H9 (cell line): ENCODE measurements around the gene GLYATL3. TPM values are rescaled to one million over a fixed set of nuclear protein-coding genes. Genes with fewer than 3 reads are reported as not detected.

Experiments
- DNase-seq: peaks from one replicate; pipeline ENCODE4 v3.0.0-alpha.2; 2017
- H2AFZ ChIP-seq: one replicate; pipeline ENCODE4 v1.6.1; 2013; ENCODE audit warnings: mild to moderate bottlenecking, low read length, control low read depth, moderate library complexity
- H2AK5ac ChIP-seq: 2 replicates; pipeline ENCODE4 v1.6.1; 2013; ENCODE audit warnings: low read length, control low read depth, mixed read lengths; ENCODE audit not compliant: insufficient read length
- H2BK120ac ChIP-seq: one replicate; pipeline ENCODE4 v1.6.1; 2013; ENCODE audit warnings: low read depth, mild to moderate bottlenecking, low read length, control low read depth, inconsistent platforms; ENCODE audit not compliant: poor library complexity, severe bottlenecking
- H2BK12ac ChIP-seq: 2 replicates; pipeline ENCODE4 v1.6.1; 2013; ENCODE audit warnings: low read length, control low read depth, mixed read lengths, low read depth; ENCODE audit not compliant: insufficient read length
- H2BK15ac ChIP-seq: 2 replicates; pipeline ENCODE4 v1.6.1; 2013; ENCODE audit warnings: low read depth, low read length, control low read depth
- H2BK20ac ChIP-seq: one replicate; pipeline ENCODE4 v1.6.1; 2013; ENCODE audit warnings: low read depth, mild to moderate bottlenecking, low read length, control low read depth, inconsistent platforms; ENCODE audit not compliant: poor library complexity, severe bottlenecking
- H2BK5ac ChIP-seq: 2 replicates; pipeline ENCODE4 v1.6.1; 2013; ENCODE audit warnings: low read length, control low read depth, mixed read lengths; ENCODE audit not compliant: insufficient read length
- H3K14ac ChIP-seq: 2 replicates; pipeline ENCODE4 v1.6.1; 2013; ENCODE audit warnings: low read length, control low read depth; ENCODE audit not compliant: insufficient read depth
- H3K18ac ChIP-seq: 2 replicates; pipeline ENCODE4 v1.6.1; 2013; ENCODE audit warnings: low read depth, mild to moderate bottlenecking, mixed read lengths, low read length, control low read depth; ENCODE audit not compliant: insufficient read length
- H3K23ac ChIP-seq: 2 replicates; pipeline ENCODE4 v1.6.1; 2013; ENCODE audit warnings: low read length, control low read depth, mixed read lengths, low read depth; ENCODE audit not compliant: insufficient read length
- H3K23me2 ChIP-seq: 2 replicates; pipeline ENCODE4 v1.6.1; 2013; ENCODE audit warnings: low read depth, mild to moderate bottlenecking, mixed read lengths, low read length, control low read depth; ENCODE audit not compliant: insufficient read length, poor library complexity, severe bottlenecking
- H3K27ac ChIP-seq: 2 replicates; pipeline ENCODE4 v1.5.1; 2013; ENCODE audit warnings: low read length, control low read depth, mixed read lengths, low read depth; ENCODE audit not compliant: insufficient read length
- H3K27me3 ChIP-seq: 2 replicates; pipeline ENCODE4 v1.6.1; 2013; ENCODE audit warnings: low read length, control low read depth, inconsistent platforms; ENCODE audit not compliant: insufficient read depth
- H3K4ac ChIP-seq: 2 replicates; pipeline ENCODE4 v1.6.1; 2013; ENCODE audit warnings: low read depth, mild to moderate bottlenecking, control low read depth, inconsistent platforms, low read length, moderate library complexity
- H3K4me1 ChIP-seq: 2 replicates; pipeline ENCODE4 v1.6.1; 2013; ENCODE audit warnings: low read length, control low read depth, inconsistent platforms; ENCODE audit not compliant: insufficient read depth
- H3K4me2 ChIP-seq: 2 replicates; pipeline ENCODE4 v1.6.1; 2013; ENCODE audit warnings: low read length, control low read depth, mixed read lengths; ENCODE audit not compliant: insufficient read length, insufficient read depth
- H3K56ac ChIP-seq: 2 replicates; pipeline ENCODE4 v1.6.1; 2013; ENCODE audit warnings: low read depth, mild to moderate bottlenecking, mixed read lengths, low read length, control low read depth; ENCODE audit not compliant: insufficient read length
- H3K79me1 ChIP-seq: 2 replicates; pipeline ENCODE4 v1.6.1; 2013; ENCODE audit warnings: low read depth, mild to moderate bottlenecking, moderate library complexity, low read length, control low read depth, inconsistent platforms; ENCODE audit not compliant: insufficient read depth, poor library complexity, severe bottlenecking
- H3K79me2 ChIP-seq: 2 replicates; pipeline ENCODE4 v1.6.1; 2013; ENCODE audit warnings: low read length, control low read depth, inconsistent platforms; ENCODE audit not compliant: insufficient read depth
- H3K9ac ChIP-seq: 2 replicates; pipeline ENCODE4 v1.6.1; 2013; ENCODE audit warnings: low read length, control low read depth, mixed read lengths; ENCODE audit not compliant: insufficient read length; ENCODE audit errors: extremely low read depth
- H3K9me3 ChIP-seq: one replicate; pipeline ENCODE4 v1.6.1; 2013; ENCODE audit warnings: low read depth, low read length, inconsistent platforms; ENCODE audit not compliant: control insufficient read depth
- H3T11ph ChIP-seq: one replicate; pipeline ENCODE4 v1.6.1; 2013; ENCODE audit warnings: mild to moderate bottlenecking, low read length, control low read depth, inconsistent platforms
- H4K20me1 ChIP-seq: one replicate; pipeline ENCODE4 v1.6.1; 2013; ENCODE audit not compliant: control insufficient read depth, insufficient read length, insufficient read depth
- H4K5ac ChIP-seq: 2 replicates; pipeline ENCODE4 v1.6.1; 2013; ENCODE audit warnings: low read depth, mild to moderate bottlenecking, mixed read lengths, low read length, control low read depth; ENCODE audit not compliant: insufficient read length
- H4K8ac ChIP-seq: replicated peaks from 2 replicates; pipeline ENCODE4 v1.6.1; 2013; ENCODE audit warnings: low read length, control low read depth, mixed read lengths, low read depth; ENCODE audit not compliant: insufficient read length
- H4K91ac ChIP-seq: 2 replicates; pipeline ENCODE4 v1.6.1; 2013; ENCODE audit warnings: low read depth, mild to moderate bottlenecking, moderate library complexity, mixed read lengths, low read length, control low read depth; ENCODE audit not compliant: insufficient read length
- H3K27ac Mint-ChIP-seq, 3 experiments: 2 replicates in 2 of 3; 3 replicates in 1 of 3; pipeline ENCODE4 v1.8.0; 2020 to 2021; ENCODE audit warnings: mixed read lengths in 3 of 3, mild to moderate bottlenecking in 1 of 3, moderate library complexity in 1 of 3
- H3K27me3 Mint-ChIP-seq: 2 replicates; pipeline ENCODE4 v1.8.0; 2021; ENCODE audit warnings: low read depth, mild to moderate bottlenecking, moderate library complexity, mixed read lengths
- H3K36me3 Mint-ChIP-seq, 3 experiments: 2 replicates in 2 of 3; 3 replicates in 1 of 3; pipeline ENCODE4 v1.8.0; 2020 to 2021; ENCODE audit warnings: low read depth in 3 of 3, mixed read lengths in 3 of 3; ENCODE audit not compliant: insufficient read depth in 1 of 3
- H3K4me1 Mint-ChIP-seq, 2 experiments: 2 replicates each; pipeline ENCODE4 v1.8.0; 2020; ENCODE audit warnings: mixed read lengths in 2 of 2
- H3K4me3 Mint-ChIP-seq, 2 experiments: 2 replicates in 1 of 2; 3 replicates in 1 of 2; pipeline ENCODE4 v1.8.0; 2020 to 2021; ENCODE audit warnings: mild to moderate bottlenecking in 2 of 2, mixed read lengths in 2 of 2, moderate library complexity in 1 of 2
- H3K9me3 Mint-ChIP-seq, 2 experiments: 2 replicates in 1 of 2; 3 replicates in 1 of 2; pipeline ENCODE4 v1.8.0; 2020; ENCODE audit warnings: mild to moderate bottlenecking in 2 of 2, mixed read lengths in 2 of 2, moderate library complexity in 1 of 2
- CTCF ChIP-seq: fragments of 200-600 bp; sonication (generic); conservative IDR thresholded peaks from 3 replicates; pipeline ENCODE4 v1.8.0; 2021; ENCODE audit warnings: antibody characterized with exemption, mild to moderate bottlenecking
- WGBS: extraction: QIAGEN DNeasy Blood & Tissue Kit; methylation state at CpG from one replicate; pipeline ENCODE4 v1.1.7; 2013; ENCODE audit warnings: missing lambda C conversion rate, low lambda C conversion rate, mixed read lengths; ENCODE audit not compliant: insufficient read length; ENCODE audit errors: extremely low coverage; 5-methylcytosine and 5-hydroxymethylcytosine counted together
- total RNA-seq: library from RNA; stranded (reverse); gene quantifications from 2 replicates; pipeline ENCODE4 v1.2.1, GENCODE V29; 2021

The GLYATL3 gene
- total RNA-seq, 1 experiment from 2014 or later = not detected

- Histone ChIP-seq H2BK15ac (no peak overlapping the region), H3K4me2 (no peak overlapping the region), H3K79me1 (no peaks in the 10 kb centered on the region), H3K23me2 (no peaks in the 10 kb centered on the region), H3K9ac (no peak overlapping the region), H3K23ac (no peak overlapping the region), H4K20me1 (no peaks in the 10 kb centered on the region), H4K5ac (no peak overlapping the region), H3K14ac (no peak overlapping the region), H3T11ph (no peak overlapping the region), H3K4me1 (no peaks in the 10 kb centered on the region), H2BK120ac (no peak overlapping the region), H3K27me3 (no peaks in the 10 kb centered on the region), H3K79me2 (no peaks in the 10 kb centered on the region), H2AK5ac (no peak overlapping the region), H3K56ac (no peak overlapping the region), H2BK12ac (no peak overlapping the region), H3K9me3 (no peaks in the 10 kb centered on the region), H2AFZ (no peak overlapping the region), H4K91ac (no peak overlapping the region), H3K4ac (no peak overlapping the region), H3K27ac (no peak overlapping the region), H4K8ac (no peak overlapping the region), H3K18ac (no peak overlapping the region), H2BK5ac (no peak overlapping the region), H2BK20ac (no peak overlapping the region)
- Mint-ChIP-seq H3K27ac (no peak overlapping the region), H3K4me3 (no peak overlapping the region), H3K27me3 (no peaks in the 10 kb centered on the region), H3K9me3 (no peaks in the 10 kb centered on the region), H3K36me3 (peaks cover 0 to 5% (median 4%) of the 10 kb centered on the region in 3 experiments; a peak in 3 of 7 replicates), H3K4me1 (peaks cover 6 to 8% of the 10 kb centered on the region in 2 experiments)
- DNase-seq = no peak
- no peak for TF ChIP-seq CTCF
- WGBS = no CpG with 5 or more reads among the region's 4 CpGs
Measured at GRCh38 chr6:49457771-49458170, 42.0 kb upstream of the GLYATL3 start.
